Measurements from ENCODE around the gene LRRC37A2.
"Not testable (repeated sequence)": the region's sequence is repeated elsewhere in the genome, so short reads cannot be mapped to it uniquely, and the experiment has no call there.

The LRRC37A2 gene

GRCh38 chr17:46598344-46598931 lies 86.2 kb downstream of the LRRC37A2 start:
- not testable (repeated sequence) for DNase-seq (ENCODE audit: low read depth)

- not testable (repeated sequence) for DNase-seq (ENCODE audit: low read depth)
Observed at GRCh38 chr17:46600767-46601166, 88.5 kb downstream of the LRRC37A2 start.

- DNase-seq (ENCODE audit: low read depth): not testable (repeated sequence)
Observed at GRCh38 chr17:46603125-46603524, 90.9 kb downstream of the LRRC37A2 start.

Data from activated T-helper 9 cell treated with anti-CD3 and anti-CD28 coated beads, Interleukin-2, amount 50 U/mL, for 16 hours (primary cell).